ENCODE data around the gene SLC12A1. TPM values are rescaled to one million over a fixed set of nuclear protein-coding genes. Genes with fewer than 3 reads are reported as not detected.

SLC12A1 gene
- total RNA-seq, 1 donor from 2014 or later: not detected

DNA sequence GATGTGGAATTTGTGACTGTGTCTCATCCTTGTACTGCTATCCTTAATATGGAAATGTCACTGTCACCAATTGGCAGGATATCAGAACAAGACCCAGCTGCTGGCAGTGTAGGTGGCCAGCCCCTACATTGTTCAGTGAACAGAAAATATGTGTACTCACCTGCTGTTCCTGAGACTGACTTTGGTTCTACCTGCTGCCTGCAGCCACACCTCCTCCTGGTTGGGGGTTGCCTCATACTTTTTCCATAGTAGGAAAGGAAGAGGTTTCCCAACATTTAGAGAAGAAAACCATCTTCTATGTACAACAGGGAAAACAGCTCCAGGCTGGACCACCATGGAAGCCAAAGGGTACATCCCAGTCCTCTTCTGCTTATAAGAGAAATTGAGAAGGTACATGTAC, 35.9 kb downstream of the SLC12A1 start:
- Histone ChIP-seq H3K4me3 (no peak overlapping the region), H3K9me3 (no peaks in the 10 kb centered on the region), H3K4me1 (no peaks in the 10 kb centered on the region), H3K27ac (no peak overlapping the region), H3K27me3 (no peaks in the 10 kb centered on the region), H3K36me3 (no peaks in the 10 kb centered on the region)
- DNase-seq (no peak), ATAC-seq (no peak)
- TF ChIP-seq, protein P1, sequence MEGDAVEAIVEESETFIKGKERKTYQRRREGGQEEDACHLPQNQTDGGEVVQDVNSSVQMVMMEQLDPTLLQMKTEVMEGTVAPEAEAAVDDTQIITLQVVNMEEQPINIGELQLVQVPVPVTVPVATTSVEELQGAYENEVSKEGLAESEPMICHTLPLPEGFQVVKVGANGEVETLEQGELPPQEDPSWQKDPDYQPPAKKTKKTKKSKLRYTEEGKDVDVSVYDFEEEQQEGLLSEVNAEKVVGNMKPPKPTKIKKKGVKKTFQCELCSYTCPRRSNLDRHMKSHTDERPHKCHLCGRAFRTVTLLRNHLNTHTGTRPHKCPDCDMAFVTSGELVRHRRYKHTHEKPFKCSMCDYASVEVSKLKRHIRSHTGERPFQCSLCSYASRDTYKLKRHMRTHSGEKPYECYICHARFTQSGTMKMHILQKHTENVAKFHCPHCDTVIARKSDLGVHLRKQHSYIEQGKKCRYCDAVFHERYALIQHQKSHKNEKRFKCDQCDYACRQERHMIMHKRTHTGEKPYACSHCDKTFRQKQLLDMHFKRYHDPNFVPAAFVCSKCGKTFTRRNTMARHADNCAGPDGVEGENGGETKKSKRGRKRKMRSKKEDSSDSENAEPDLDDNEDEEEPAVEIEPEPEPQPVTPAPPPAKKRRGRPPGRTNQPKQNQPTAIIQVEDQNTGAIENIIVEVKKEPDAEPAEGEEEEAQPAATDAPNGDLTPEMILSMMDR (IDR thresholded peaks at IDR 0.05): no peak
- intact Hi-C loops (cut with DNase I): no loop called here

GRCh38 chr15:48242535-48242934, 36.4 kb downstream of the SLC12A1 start:
- H3K4me3 ChIP-seq: no peak overlapping the region
- intact Hi-C loops (cut with DNase I): no loop called here

GRCh38 chr15:48244921-48245320, 38.8 kb downstream of the SLC12A1 start:
- ATAC-seq (no peak), DNase-seq (no peak)
- Histone ChIP-seq H3K4me3 (no peak overlapping the region), H3K9me3 (no peaks in the 10 kb centered on the region), H3K27ac (no peak overlapping the region), H3K36me3 (no peaks in the 10 kb centered on the region), H3K4me1 (no peaks in the 10 kb centered on the region), H3K27me3 (no peaks in the 10 kb centered on the region)
- TF ChIP-seq, protein P1 (IDR thresholded peaks at IDR 0.05): no peak
- intact Hi-C loops (cut with DNase I): no loop called here

More at GRCh38 chr15:48242535-48242934, 36.4 kb downstream of the SLC12A1 start:
- Histone ChIP-seq H3K27me3 (no peaks in the 10 kb centered on the region), H3K4me1 (no peaks in the 10 kb centered on the region), H3K9me3 (no peaks in the 10 kb centered on the region), H3K36me3 (no peaks in the 10 kb centered on the region), H3K27ac (no peak overlapping the region)
- TF ChIP-seq, protein P1 (IDR thresholded peaks at IDR 0.05): no peak
- no peak for ATAC-seq
- DNase-seq: no peak

DNA sequence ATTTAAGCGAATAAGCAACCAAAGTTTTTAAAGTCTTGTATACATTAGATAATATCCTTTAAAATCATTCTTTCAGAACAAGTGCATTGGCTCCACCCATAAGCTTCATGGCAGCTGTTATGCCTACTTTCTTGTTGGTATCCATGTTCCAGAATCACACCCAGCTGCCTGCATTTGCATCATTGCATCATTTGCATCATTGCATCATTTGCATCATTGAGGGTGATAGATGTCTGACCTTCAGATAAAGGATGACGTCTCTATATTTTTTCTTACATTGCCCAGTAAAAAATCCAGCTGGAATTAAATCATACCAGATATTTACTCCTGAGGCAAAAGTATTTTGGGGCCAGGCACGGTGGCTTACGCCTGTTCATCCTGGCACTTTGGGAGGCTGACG, 42.3 kb downstream of the SLC12A1 start:
- H3K4me3 ChIP-seq: no peak overlapping the region
- ATAC-seq: no peak
- H3K9me3 ChIP-seq: no peaks in the 10 kb centered on the region
- H3K27ac ChIP-seq: no peak overlapping the region
- DNase-seq: no peak
- TF ChIP-seq, protein P1 (IDR thresholded peaks at IDR 0.05): no peak
- no peaks in the 10 kb centered on the region for H3K27me3 ChIP-seq
- H3K4me1 ChIP-seq: no peaks in the 10 kb centered on the region
- intact Hi-C loops (cut with DNase I): no loop called here
- H3K36me3 ChIP-seq: no peaks in the 10 kb centered on the region

DNA sequence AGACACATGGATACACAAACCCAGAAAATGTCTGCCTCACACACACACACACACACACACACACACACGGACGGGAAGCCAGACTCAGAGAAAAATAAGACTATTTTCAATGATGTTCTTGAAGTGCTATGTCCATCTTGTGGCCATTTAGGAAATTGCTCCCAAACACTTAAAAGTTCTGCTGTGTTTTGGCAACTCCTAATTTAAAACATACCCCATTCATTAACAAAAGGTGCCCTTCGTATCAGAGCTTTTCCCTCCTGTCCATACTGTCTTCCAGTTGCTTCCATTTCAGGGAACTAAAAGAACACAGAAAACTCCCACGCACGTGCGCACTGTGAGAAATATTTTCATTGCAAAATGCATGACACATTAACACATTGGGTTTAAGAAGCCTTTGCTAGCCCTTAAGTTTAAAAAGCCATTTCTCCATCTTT, 44.6 kb downstream of the SLC12A1 start:
- TF ChIP-seq, protein P1 (IDR thresholded peaks at IDR 0.05): peak; percentile 58
- Histone ChIP-seq H3K4me3 (no peak overlapping the region), H3K4me1 (no peaks in the 10 kb centered on the region), H3K27ac (no peak overlapping the region), H3K27me3 (peaks cover 5% of the 10 kb centered on the region), H3K9me3 (no peaks in the 10 kb centered on the region), H3K36me3 (no peaks in the 10 kb centered on the region)
- no peak for DNase-seq
- intact Hi-C loops (cut with DNase I): no loop called here
- ATAC-seq: peak; percentile 64

- H3K4me1 ChIP-seq: no peaks in the 10 kb centered on the region
- TF ChIP-seq, protein P1 (IDR thresholded peaks at IDR 0.05): no peak
- H3K27me3 ChIP-seq: peaks cover 5% of the 10 kb centered on the region
- H3K36me3 ChIP-seq: no peaks in the 10 kb centered on the region
- intact Hi-C loops (cut with DNase I): no loop called here
- no peak overlapping the region for H3K27ac ChIP-seq
- H3K4me3 ChIP-seq: no peak overlapping the region
- no peaks in the 10 kb centered on the region for H3K9me3 ChIP-seq
- ATAC-seq (no peak), DNase-seq (no peak)
These were observed 47.1 kb downstream of the SLC12A1 start for GRCh38 chr15:48253172-48253571.

Measured in upper lobe of right lung (tissue), 1 donor.